Transverse colon (tissue), 4 donors: ENCODE data around the gene MDFI. TPM values are rescaled to one million over a fixed set of nuclear protein-coding genes. Genes with fewer than 3 reads are reported as not detected.

Experiments used
- DNase-seq: peaks from one replicate; pipeline ENCODE4 v3.0.0-alpha.2; 2019
- H3K27ac ChIP-seq, 4 donors: fragments of 200-600 bp; sonication (generic); 2 replicates each; pipeline ENCODE4 v1.5.1; 2016 to 2018; ENCODE audit warnings: inconsistent platforms in 4 of 4
- H3K27me3 ChIP-seq: fragments of 200-600 bp; sonication (generic); 2 replicates; pipeline ENCODE4 v1.5.1; 2017; ENCODE audit warnings: inconsistent platforms
- H3K36me3 ChIP-seq, 4 donors: fragments of 200-600 bp; sonication (generic); 2 replicates each; pipeline ENCODE4 v1.5.1; 2017 to 2019; ENCODE audit warnings: inconsistent platforms in 4 of 4
- H3K4me1 ChIP-seq, 4 donors: fragments of 200-600 bp; sonication (generic); 2 replicates each; pipeline ENCODE4 v1.5.1; 2017 to 2020; ENCODE audit warnings: inconsistent platforms in 4 of 4
- H3K4me3 ChIP-seq, 4 donors: fragments of 200-600 bp; sonication (generic); 1 replicate in 1 of 4; 2 replicates in 3 of 4; pipeline versions ENCODE4 v1.5.1 to v1.6.1; 2017 to 2019; ENCODE audit warnings: inconsistent platforms in 4 of 4
- H3K9me3 ChIP-seq, 2 donors: fragments of 200-600 bp; sonication (generic); 2 replicates each; pipeline ENCODE4 v1.5.1; 2017 to 2019; ENCODE audit warnings: inconsistent platforms in 2 of 2
- EP300 ChIP-seq: sonication (generic); formaldehyde crosslinking; IDR thresholded peaks from one replicate; pipeline ENCODE4 v1.6.1; 2017; ENCODE audit warnings: antibody characterized with exemption, low read depth
- POLR2A ChIP-seq: fragments of 450-650 bp; IDR thresholded peaks from one replicate; pipeline ENCODE4 v1.6.1; 2016; ENCODE audit warnings: antibody characterized with exemption, mild to moderate bottlenecking, moderate library complexity
- POLR2AphosphoS5 ChIP-seq, 3 donors: sonication (generic); formaldehyde crosslinking; IDR thresholded peaks; one replicate each; pipeline ENCODE4 v1.6.1; 2016; ENCODE audit warnings: antibody characterized with exemption in 3 of 3
- WGBS, 2 donors: methylation state at CpG; one replicate each; pipeline ENCODE4 v1.1.5; 2018; ENCODE audit warnings: low coverage in 1 of 2; 5-methylcytosine and 5-hydroxymethylcytosine counted together
- in situ Hi-C, 4 donors: fragments of 200-750 bp; cut with MboI; loops; one replicate each; pipeline versions ENCODE4 v1.15.0 to v1.15.1; 2017; ENCODE audit warnings: low sequenced_read_pairs in 3 of 4, low pct_ligation_motif_present in 1 of 4, low pct_unique_long_range_greater_than_20kb in 1 of 4
- intact Hi-C: fragments of 100-400 bp; cut with DNase I; formaldehyde crosslinking; loops from one replicate; pipeline ENCODE4 v1.15.1; 2023; ENCODE audit warnings: low total_unique reads
- total RNA-seq, 4 donors: library from RNA; depleted of rRNA; stranded (reverse); fragments of >200 nt; gene quantifications; one replicate each; pipeline ENCODE4 v1.1.0, GENCODE V29; 2016
- TF ChIP-seq, protein P1 (sequence below), 5 experiments: fragments of 200-600 bp in 3 of 5; fragments of 450-650 bp in 2 of 5; sonication (generic) in 3 of 5; IDR thresholded peaks; 1 replicate in 2 of 5; 2 replicates in 3 of 5; pipeline ENCODE4 v1.5.1; 2016 to 2017; ENCODE audit warnings: antibody characterized with exemption in 5 of 5, inconsistent platforms in 3 of 5, mild to moderate bottlenecking in 2 of 5, moderate library complexity in 1 of 5

MDFI gene
- total RNA-seq, 4 donors from 2014 or later, result 2.1 to 2.2 TPM; not detected in 2

DNA sequence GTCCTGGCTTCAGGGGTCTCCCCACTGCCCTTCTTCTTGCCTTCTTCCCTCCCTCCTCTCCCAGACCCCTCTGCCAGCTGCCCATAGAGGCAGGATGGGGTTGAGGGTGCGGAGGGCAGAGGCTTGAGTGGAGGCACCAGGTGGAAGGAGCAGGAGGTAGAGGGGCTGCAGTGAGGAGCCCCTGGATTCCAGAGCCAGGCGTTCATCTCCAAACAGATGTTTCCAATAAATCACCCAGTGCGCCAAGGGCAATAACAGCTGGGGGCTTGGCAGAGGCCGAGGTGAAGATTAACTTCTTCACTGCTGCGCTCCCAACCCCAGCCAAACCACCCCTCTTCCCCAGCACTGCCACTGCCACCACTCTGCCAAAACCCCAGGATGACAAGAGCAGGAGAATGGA is 10.7 kb downstream of the MDFI start:
- 63% methylated on average over 5 of the region's 5 CpGs; no CpG with 5 or more reads in 1 of the 2 donors for WGBS, 2 donors
- Histone ChIP-seq H3K4me3 (no peak overlapping the region), H3K27ac (no peak overlapping the region), H3K27me3 (peaks cover 17% of the 10 kb centered on the region), H3K9me3 (no peaks in the 10 kb centered on the region), H3K36me3 (no peaks in the 10 kb centered on the region), H3K4me1 (no peaks in the 10 kb centered on the region)
- no peak for DNase-seq
- intact Hi-C loops, result no loop called here
- in situ Hi-C loops, result no loop called here
- TF ChIP-seq, protein P1, sequence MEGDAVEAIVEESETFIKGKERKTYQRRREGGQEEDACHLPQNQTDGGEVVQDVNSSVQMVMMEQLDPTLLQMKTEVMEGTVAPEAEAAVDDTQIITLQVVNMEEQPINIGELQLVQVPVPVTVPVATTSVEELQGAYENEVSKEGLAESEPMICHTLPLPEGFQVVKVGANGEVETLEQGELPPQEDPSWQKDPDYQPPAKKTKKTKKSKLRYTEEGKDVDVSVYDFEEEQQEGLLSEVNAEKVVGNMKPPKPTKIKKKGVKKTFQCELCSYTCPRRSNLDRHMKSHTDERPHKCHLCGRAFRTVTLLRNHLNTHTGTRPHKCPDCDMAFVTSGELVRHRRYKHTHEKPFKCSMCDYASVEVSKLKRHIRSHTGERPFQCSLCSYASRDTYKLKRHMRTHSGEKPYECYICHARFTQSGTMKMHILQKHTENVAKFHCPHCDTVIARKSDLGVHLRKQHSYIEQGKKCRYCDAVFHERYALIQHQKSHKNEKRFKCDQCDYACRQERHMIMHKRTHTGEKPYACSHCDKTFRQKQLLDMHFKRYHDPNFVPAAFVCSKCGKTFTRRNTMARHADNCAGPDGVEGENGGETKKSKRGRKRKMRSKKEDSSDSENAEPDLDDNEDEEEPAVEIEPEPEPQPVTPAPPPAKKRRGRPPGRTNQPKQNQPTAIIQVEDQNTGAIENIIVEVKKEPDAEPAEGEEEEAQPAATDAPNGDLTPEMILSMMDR (IDR thresholded peaks at IDR 0.05), result no peak
- TF ChIP-seq POLR2A (no peak), EP300 (no peak), POLR2AphosphoS5 (IDR thresholded peaks at IDR 0.05) (no peak)

DNA sequence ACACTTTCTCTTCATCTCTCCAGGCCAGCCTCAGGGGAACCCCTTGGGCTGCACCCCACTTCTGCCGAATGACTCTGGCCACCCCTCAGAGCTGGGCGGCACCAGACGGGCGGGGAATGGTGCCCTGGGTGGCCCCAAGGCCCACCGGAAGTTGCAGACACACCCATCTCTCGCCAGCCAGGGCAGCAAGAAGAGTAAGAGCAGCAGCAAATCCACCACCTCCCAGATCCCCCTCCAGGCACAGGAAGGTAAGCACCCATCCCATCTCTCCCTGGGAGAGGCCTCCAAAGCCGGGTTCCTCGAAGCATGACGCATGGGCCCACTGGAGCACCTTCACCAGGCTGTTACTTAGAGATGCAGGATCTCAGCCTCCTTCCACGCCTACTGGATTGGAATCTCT is 11.3 kb downstream of the MDFI start:
- DNase-seq, result no peak
- intact Hi-C loops, result no loop called here
- H3K9me3 ChIP-seq, result no peaks in the 10 kb centered on the region
- peaks cover 24% of the 10 kb centered on the region for H3K27me3 ChIP-seq
- no peaks in the 10 kb centered on the region for H3K36me3 ChIP-seq
- no peak overlapping the region for H3K27ac ChIP-seq
- no peaks in the 10 kb centered on the region for H3K4me1 ChIP-seq
- WGBS, 2 donors, result 64% methylated on average over 9 of the region's 10 CpGs; no CpG with 5 or more reads in 1 of the 2 donors
- in situ Hi-C loops, result no loop called here
- TF ChIP-seq POLR2A, result no peak
- TF ChIP-seq, protein P1 (IDR thresholded peaks at IDR 0.05), result no peak
- no peak for TF ChIP-seq EP300
- no peak for TF ChIP-seq POLR2AphosphoS5 (IDR thresholded peaks at IDR 0.05)
- H3K4me3 ChIP-seq, result no peak overlapping the region

DNA sequence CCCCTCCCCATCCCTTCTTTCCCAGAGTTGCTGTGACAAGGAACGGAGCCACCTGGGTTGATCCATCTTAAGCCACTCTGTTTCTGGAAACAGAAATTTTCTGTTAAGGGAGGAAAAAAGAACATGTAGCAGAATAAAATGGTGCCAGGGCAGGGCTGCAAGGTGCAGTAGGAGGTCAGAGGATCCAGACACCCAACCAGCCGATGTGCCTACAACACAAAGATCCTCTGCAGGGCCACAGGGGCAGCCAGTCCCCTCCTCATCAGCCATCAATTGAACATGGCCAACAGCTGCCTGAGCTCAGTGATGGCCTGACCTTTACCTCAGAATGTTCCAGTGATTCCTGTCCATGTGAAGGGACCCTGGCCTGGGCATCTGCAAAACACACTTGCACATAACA is 11.9 kb downstream of the MDFI start:
- TF ChIP-seq POLR2AphosphoS5 (IDR thresholded peaks at IDR 0.05) (no peak), POLR2A (no peak), EP300 (no peak)
- TF ChIP-seq, protein P1 (IDR thresholded peaks at IDR 0.05), result no peak
- Histone ChIP-seq H3K9me3 (no peaks in the 10 kb centered on the region), H3K4me1 (no peaks in the 10 kb centered on the region), H3K27me3 (peaks cover 23% of the 10 kb centered on the region), H3K36me3 (no peaks in the 10 kb centered on the region), H3K4me3 (no peak overlapping the region), H3K27ac (no peak overlapping the region)
- DNase-seq, result no peak
- in situ Hi-C loops (no loop called here), intact Hi-C loops (no loop called here)
- whole genome bisulfite sequencing, 2 donors, result 92% methylated on average over 2 of the region's 2 CpGs; no CpG with 5 or more reads in 1 of the 2 donors

DNA sequence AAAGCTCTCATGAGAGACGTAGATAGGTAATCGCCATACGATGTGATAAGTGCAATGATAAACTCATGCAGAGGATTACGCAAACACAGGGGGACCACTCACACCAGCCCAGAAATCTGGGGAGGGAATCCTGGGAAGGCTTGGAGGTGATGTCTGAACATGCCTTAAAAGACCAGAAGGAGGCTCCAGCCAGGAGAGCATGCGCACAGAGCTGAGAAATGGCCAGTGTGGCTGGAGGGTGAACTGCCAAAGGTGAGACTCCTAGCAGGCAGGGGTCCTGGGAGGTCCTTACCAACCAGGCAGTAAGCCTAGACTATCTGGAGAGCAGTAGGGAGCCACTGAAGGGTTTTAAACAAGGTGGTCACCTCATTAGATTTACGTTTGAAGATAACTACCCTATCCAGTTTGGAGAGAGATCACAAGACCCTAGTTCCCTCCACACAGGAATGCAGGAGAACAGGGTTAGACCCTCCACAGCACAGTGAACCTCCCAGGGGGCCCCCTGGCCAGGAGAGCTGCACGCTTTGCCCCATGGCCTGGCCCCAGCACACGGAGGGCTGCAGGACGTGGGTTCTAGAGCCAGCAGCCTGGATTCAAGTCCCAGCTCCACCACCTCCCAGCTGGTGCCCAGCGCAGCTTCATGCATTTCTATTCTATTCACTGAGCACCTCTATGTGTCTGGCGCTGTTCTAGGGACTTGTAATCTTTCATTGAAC is 13.1 kb downstream of the MDFI start:
- in situ Hi-C loops (no loop called here), intact Hi-C loops (no loop called here)
- Histone ChIP-seq H3K4me1 (no peaks in the 10 kb centered on the region), H3K27me3 (peaks cover 24% of the 10 kb centered on the region), H3K27ac (no peak overlapping the region), H3K36me3 (no peaks in the 10 kb centered on the region), H3K4me3 (no peak overlapping the region), H3K9me3 (no peaks in the 10 kb centered on the region)
- WGBS, 2 donors, result 76 to 88% methylated on average over 1 to 11 of the region's 11 CpGs
- TF ChIP-seq POLR2AphosphoS5 (IDR thresholded peaks at IDR 0.05) (no peak), POLR2A (no peak)
- no peak for DNase-seq
